Activated T-cell treated with anti-CD3 and anti-CD28 coated beads, Interleukin-2, amount 50 U/mL, for 48 hours (primary cell): Measurements from ENCODE around the gene SHC2.
"Not testable (repeated sequence)": the region's sequence is repeated elsewhere in the genome, so short reads cannot be mapped to it uniquely, and the experiment has no call there.

Source experiments
- DNase-seq, 2 experiments: peaks; one replicate each; pipeline ENCODE4 v3.0.0-alpha.2; 2020

Gene SHC2

DNA sequence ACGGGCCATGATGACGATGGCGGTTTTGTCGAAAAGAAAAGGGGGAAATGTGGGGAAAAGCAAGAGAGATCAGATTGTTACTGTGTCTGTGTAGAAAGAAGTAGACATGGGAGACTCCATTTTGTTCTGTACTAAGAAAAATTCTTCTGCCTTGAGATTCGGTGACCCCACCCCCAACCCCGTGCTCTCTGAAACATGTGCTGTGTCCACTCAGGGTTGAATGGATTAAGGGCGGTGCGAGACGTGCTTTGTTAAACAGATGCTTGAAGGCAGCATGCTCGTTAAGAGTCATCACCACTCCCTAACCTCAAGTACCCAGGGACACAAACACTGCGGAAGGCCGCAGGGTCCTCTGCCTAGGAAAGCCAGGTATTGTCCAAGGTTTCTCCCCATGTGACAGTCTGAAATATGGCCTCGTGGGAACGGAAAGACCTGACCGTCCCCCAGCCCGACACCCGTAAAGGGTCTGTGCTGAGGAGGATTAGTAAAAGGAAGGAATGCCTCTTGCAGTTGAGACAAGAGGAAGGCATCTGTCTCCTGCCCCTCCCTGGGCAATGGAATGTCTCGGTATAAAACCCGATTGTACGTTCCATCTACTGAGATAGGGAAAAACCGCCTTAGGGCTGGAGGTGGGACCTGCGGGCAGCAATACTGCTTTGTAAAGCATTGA is 74.1 kb downstream of the SHC2 start:
- not testable (repeated sequence) for DNase-seq

DNA sequence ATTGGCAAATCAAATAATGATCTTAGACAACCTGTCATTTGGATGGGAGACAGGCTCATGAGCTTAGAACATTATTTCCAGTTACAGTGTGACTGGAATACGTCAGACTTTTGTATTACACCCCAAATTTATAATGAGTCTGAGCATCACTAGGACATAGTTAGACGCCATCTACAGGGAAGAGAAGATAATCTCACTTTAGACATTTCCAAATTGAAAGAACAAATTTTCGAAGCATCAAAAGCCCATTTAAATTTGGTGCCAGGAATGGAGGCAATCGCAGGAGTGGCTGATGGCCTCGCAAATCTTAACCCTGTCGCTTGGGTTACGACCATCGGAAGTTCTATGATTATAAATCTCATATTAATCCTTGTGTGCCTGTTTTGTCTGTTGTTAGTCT is 74.6 kb downstream of the SHC2 start:
- DNase-seq, result not testable (repeated sequence)

GRCh38 chr19:384799-385169 is 76.0 kb downstream of the SHC2 start:
- no peak for DNase-seq

DNA sequence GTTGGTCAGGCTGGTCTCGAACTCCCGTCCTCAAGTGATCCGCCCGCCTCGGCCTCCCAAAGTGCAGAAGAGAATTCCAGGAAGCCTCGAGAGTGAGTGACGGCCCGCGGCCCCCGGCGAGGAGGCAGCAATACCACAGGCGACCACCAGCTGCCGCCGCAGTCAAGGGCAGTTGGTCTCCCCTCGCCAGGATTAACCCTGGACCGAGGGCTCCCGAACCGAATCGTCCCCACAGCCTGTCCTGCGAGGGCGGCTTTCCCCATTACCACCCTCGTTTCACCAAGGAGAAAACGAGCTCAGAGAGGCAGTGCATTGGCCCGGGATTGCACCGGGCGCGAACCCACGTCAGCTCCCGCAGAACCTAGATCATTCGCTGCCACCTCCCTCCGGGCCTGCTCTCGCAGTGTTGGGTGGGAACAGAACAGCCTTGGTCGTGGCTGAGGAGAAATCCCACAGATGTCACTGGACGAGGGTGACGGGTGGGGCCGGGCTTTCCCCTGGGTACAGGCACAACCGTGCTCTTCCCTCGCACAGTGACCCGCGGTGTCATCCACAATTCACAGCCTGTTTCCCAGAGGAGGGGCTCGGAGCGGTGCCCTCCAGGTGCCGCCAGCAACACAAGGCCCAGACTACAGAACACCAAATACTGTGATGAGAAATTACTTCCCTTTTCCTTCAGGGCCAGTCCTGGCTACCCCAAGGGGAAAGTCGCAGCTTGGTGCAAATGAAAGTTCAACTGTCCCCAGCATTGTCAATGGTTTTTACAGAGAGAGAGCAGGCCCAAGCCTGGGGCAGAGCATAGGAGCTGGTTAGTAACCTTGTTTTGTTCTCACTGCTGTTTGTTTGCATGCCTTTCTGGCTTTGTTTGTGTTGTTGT is 76.7 kb downstream of the SHC2 start:
- DNase-seq, result no peak

DNA sequence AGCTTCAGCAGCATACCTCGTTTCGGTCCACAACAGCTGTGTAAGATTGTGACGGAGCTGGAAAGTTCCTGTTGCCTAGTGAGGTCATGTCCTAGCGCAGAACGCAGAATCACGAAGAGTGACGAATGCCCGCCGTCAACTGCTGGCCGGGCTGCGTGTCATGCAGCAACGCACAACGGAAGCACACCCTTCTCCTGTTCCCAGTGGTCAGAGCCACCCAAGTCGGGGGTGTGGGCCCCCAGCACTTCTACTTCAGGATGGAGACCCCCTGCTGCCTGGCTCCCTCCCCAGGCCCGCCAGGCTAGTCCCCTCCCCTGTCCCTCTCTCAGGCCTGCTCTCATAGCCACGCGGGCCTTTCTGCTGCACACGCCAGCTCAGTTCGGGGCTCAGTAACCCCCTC is 77.8 kb downstream of the SHC2 start:
- DNase-seq, result peak in 1 of 2 experiments; percentile 35

GRCh38 chr19:382578-382977 is 78.3 kb downstream of the SHC2 start:
- peak in 1 of 2 experiments; percentile 50 for DNase-seq

DNA sequence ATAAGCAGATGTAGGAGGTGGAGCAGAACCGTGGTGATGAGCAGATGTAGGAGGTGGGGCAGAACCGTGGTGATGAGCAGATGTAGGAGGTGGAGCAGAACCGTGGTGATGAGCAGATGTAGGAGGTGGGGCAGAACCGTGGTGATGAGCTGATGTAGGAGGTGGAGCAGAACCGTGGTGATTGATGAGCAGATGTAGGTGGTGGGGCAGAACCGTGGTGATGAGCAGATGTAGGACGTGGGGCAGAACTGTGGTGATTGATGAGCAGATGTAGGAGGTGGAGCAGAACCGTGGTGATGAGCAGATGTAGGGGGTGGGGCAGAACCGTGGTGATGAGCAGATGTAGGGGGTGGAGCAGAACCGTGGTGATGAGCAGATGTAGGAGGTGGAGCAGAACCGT is 78.9 kb downstream of the SHC2 start:
- peak; percentile 70 to 75 for DNase-seq

GRCh38 chr19:380618-381219 is 80.1 kb downstream of the SHC2 start:
- DNase-seq, result not testable (repeated sequence)

GRCh38 chr19:379796-380195 is 81.0 kb downstream of the SHC2 start:
- no peak for DNase-seq

GRCh38 chr19:378706-379105 is 82.1 kb downstream of the SHC2 start:
- no peak for DNase-seq

GRCh38 chr19:377801-378581 is 82.8 kb downstream of the SHC2 start:
- DNase-seq, result no peak

GRCh38 chr19:376111-376470 is 84.7 kb downstream of the SHC2 start:
- DNase-seq, result no peak

GRCh38 chr19:375395-376110 is 85.3 kb downstream of the SHC2 start:
- DNase-seq, result no peak

DNA sequence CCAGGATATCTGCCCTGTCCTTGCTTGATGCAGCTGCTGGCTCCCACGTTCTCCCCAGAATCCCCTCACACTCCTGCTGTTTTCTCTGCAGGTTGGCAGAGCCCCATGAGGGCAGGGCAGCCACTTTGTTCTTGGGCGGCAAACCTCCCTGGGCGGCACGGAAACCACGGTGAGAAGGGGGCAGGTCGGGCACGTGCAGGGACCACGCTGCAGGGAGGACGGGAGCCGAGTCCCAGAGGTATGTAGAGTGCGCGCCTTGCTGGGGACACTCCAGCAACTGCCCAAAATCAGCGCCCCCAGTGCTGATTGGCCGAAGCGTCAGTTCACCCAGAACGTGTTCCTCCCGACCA is 86.0 kb downstream of the SHC2 start:
- DNase-seq, result no peak

- DNase-seq, result no peak
Measured at GRCh38 chr19:374183-374885, 86.5 kb downstream of the SHC2 start.

DNA sequence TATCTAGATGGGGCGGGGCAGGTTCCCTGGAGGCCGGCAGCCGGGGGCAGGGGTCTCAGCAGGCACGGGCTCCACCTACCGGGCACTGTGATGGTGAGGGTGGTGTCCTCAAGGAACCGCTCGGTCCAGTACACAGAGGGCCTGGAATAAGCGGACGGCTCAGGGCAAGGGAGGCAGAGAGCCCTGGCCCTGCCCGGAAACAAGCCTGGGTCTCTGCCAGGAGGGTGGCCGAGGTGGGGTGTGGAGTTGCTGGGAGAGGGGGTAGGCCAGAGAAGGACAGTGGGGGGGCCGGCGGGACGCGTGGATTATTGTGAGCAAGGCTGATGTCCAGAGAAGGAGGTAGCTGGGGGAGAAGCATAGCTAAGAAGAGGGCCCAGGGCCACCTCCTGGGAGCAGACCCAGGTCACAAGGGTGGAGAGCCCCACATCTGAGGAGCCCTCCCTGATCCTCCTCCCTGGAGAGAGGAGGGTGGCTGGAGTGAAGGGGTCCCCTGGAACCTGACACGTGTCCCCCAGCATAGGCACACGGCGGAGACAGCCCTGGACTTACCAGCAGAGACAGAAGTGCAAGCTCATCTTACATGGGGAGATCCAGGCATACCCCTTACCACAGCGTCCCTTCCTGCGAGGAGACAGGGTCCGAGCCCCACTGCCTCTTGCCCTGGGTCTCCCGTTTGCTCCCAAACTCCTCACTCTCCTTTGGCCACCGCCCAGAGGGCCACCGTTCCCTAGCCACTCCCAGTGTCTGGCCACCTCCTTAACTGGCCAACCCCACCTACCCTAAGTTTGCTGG is 87.2 kb downstream of the SHC2 start:
- no peak for DNase-seq

- DNase-seq, result no peak
Measured at GRCh38 chr19:372306-372890, 88.4 kb downstream of the SHC2 start.

- no peak for DNase-seq
Measured at GRCh38 chr19:371501-372168, 89.2 kb downstream of the SHC2 start.

GRCh38 chr19:370641-371330 is 90.0 kb downstream of the SHC2 start:
- DNase-seq, result no peak

- DNase-seq, result no peak
Measured at GRCh38 chr19:369876-370275, 91.0 kb downstream of the SHC2 start.
